Activated CD8-positive, alpha-beta T cell treated with anti-CD3 and anti-CD28 coated beads for 36 hours (primary cell): ENCODE measurements around the gene VTA1. TPM values are rescaled to one million over a fixed set of nuclear protein-coding genes. Genes with fewer than 3 reads are reported as not detected.

Experiments used
- ATAC-seq: fragments of 200-7000 bp; cut with Tn5 transposase; one replicate; pipeline ENCODE4 v1.10.0; 2021; ENCODE audit warnings: mild to moderate bottlenecking, moderate library complexity
- CTCF ChIA-PET: fragments of 350-600 bp; sonication (Branson Sonifier 250); formaldehyde crosslinking; loops from one replicate; lab custom pipeline; 2021; ENCODE audit warnings: antibody characterized with exemption; lab: Charles Lee
- POLR2A ChIA-PET: fragments of 350-600 bp; sonication (Branson Sonifier 250); formaldehyde crosslinking; loops from one replicate; lab custom pipeline; 2021; ENCODE audit warnings: antibody characterized with exemption; lab: Charles Lee
- DNase-seq: peaks from one replicate; pipeline ENCODE4 v3.0.0-alpha.2; 2020
- H3K27ac Mint-ChIP-seq: one replicate; pipeline ENCODE4 v1.8.0; 2021; ENCODE audit warnings: mild to moderate bottlenecking, mixed read lengths
- H3K27me3 Mint-ChIP-seq: one replicate; pipeline ENCODE4 v1.8.0; 2021; ENCODE audit warnings: mixed read lengths
- H3K36me3 Mint-ChIP-seq: one replicate; pipeline ENCODE4 v1.8.0; 2021; ENCODE audit warnings: low read depth, mixed read lengths
- H3K4me1 Mint-ChIP-seq: one replicate; pipeline ENCODE4 v1.8.0; 2021; ENCODE audit warnings: low read depth, mixed read lengths
- H3K4me3 Mint-ChIP-seq: one replicate; pipeline ENCODE4 v1.8.0; 2021; ENCODE audit warnings: mild to moderate bottlenecking, moderate library complexity, mixed read lengths
- H3K9me3 Mint-ChIP-seq: one replicate; pipeline ENCODE4 v1.8.0; 2021; ENCODE audit warnings: mixed read lengths
- CTCF ChIP-seq: fragments of 200-600 bp; IDR thresholded peaks from one replicate; pipeline ENCODE4 v1.8.0; 2022; ENCODE audit warnings: antibody characterized with exemption, mild to moderate bottlenecking
- intact Hi-C: fragments of 100-400 bp; cut with micrococcal nuclease; formaldehyde crosslinking; loops from one replicate; pipeline ENCODE4 v1.10.0; 2022
- total RNA-seq, 2 experiments: library from RNA; stranded (reverse); gene quantifications; one replicate each; pipeline ENCODE4 v1.2.3, GENCODE V29; 2021

The VTA1 gene
- total RNA-seq, 2 experiments from 2014 or later = 53.8 to 57.1 TPM

GRCh38 chr6:142233945-142234682 lies 87.1 kb downstream of the VTA1 start:
- intact Hi-C loops = loop anchor here (2.0 kb wide), 1 partner anchor 155 kb away; no protein-coding TSS in a partner anchor
- Mint-ChIP-seq H3K27ac (no peak overlapping the region), H3K9me3 (peaks cover 2% of the 10 kb centered on the region), H3K4me1 (peaks cover 11% of the 10 kb centered on the region), H3K4me3 (no peak overlapping the region), H3K36me3 (no peaks in the 10 kb centered on the region), H3K27me3 (no peaks in the 10 kb centered on the region)
- CTCF ChIA-PET = interaction anchor here (0.6 to 1.8 kb wide), 3 partner anchors 15 to 205 kb away, joined by 4 to 5 read pairs (median 5); partner anchors contain the start of gene ADGRG6
- ATAC-seq (no peak), DNase-seq (no peak)
- TF ChIP-seq CTCF = no peak
- POLR2A ChIA-PET = no interaction called here

- CTCF ChIA-PET = interaction anchor here (1.0 kb wide), 1 partner anchor 28 kb away, joined by 3 read pairs; no protein-coding TSS in a partner anchor
- POLR2A ChIA-PET = no interaction called here
- TF ChIP-seq CTCF = no peak
- intact Hi-C loops = no loop called here
- Mint-ChIP-seq H3K4me1 (peaks cover 11% of the 10 kb centered on the region), H3K27me3 (no peaks in the 10 kb centered on the region), H3K36me3 (no peaks in the 10 kb centered on the region), H3K4me3 (no peak overlapping the region), H3K9me3 (no peaks in the 10 kb centered on the region), H3K27ac (no peak overlapping the region)
- ATAC-seq (no peak), DNase-seq (no peak)
Observed at GRCh38 chr6:142235272-142235671, 88.2 kb downstream of the VTA1 start.

- H3K4me3 Mint-ChIP-seq = no peak overlapping the region
- ChIA-PET POLR2A (no interaction called here), CTCF (interaction anchor here (1.0 kb wide), 1 partner anchor 28 kb away, joined by 3 read pairs; no protein-coding TSS in a partner anchor)
- no peak for TF ChIP-seq CTCF
- ATAC-seq (no peak), DNase-seq (no peak)
- H3K4me1 Mint-ChIP-seq = peaks cover 11% of the 10 kb centered on the region
- no peaks in the 10 kb centered on the region for H3K36me3 Mint-ChIP-seq
- intact Hi-C loops = no loop called here
- H3K9me3 Mint-ChIP-seq = no peaks in the 10 kb centered on the region
- no peaks in the 10 kb centered on the region for H3K27me3 Mint-ChIP-seq
- H3K27ac Mint-ChIP-seq = no peak overlapping the region
Observed at GRCh38 chr6:142235791-142236190, 88.7 kb downstream of the VTA1 start.

GRCh38 chr6:142236691-142237090 lies 89.6 kb downstream of the VTA1 start:
- intact Hi-C loops = no loop called here
- Mint-ChIP-seq H3K36me3 (no peaks in the 10 kb centered on the region), H3K4me1 (peaks cover 11% of the 10 kb centered on the region), H3K27me3 (no peaks in the 10 kb centered on the region), H3K9me3 (no peaks in the 10 kb centered on the region), H3K27ac (no peak overlapping the region), H3K4me3 (no peak overlapping the region)
- TF ChIP-seq CTCF = no peak
- ChIA-PET CTCF (no interaction called here), POLR2A (no interaction called here)
- ATAC-seq = no peak
- DNase-seq = no peak

- Mint-ChIP-seq H3K4me3 (no peak overlapping the region), H3K27ac (no peak overlapping the region), H3K9me3 (no peaks in the 10 kb centered on the region), H3K36me3 (no peaks in the 10 kb centered on the region), H3K4me1 (no peaks in the 10 kb centered on the region), H3K27me3 (no peaks in the 10 kb centered on the region)
- TF ChIP-seq CTCF = no peak
- ChIA-PET CTCF (no interaction called here), POLR2A (no interaction called here)
- intact Hi-C loops = no loop called here
- no peak for ATAC-seq
- DNase-seq = no peak
Observed at GRCh38 chr6:142238881-142239280, 91.8 kb downstream of the VTA1 start.
